Measurements from ENCODE around the gene OR8H1. TPM values are rescaled to one million over a fixed set of nuclear protein-coding genes. Genes with fewer than 3 reads are reported as not detected.

OR8H1 gene
- total RNA-seq (2014; rRNA removed; shearing (Covaris generic)), result not detected in 2 replicates

DNA sequence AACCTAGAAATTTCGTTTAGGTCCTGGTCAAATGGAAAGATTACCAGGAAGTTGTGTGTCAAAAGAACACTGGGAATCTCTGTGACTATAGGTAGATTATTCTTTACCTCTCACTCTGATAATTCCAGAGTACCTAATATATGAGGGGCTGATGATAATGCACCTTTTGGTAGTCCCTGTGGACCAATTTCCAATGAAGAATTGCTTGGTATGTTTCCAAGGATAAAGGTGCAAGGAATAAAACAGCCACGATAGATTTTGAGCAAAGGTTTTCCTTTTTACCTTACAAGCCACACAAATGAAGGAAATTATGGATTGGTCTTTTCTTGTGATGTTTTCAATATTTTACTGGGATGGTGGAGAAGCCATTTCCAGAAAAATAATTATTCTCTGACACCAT, at the start of gene OR8H1:
Gene OR8H1, minus strand, starts transcription at position 101 of the 400 bp plus-strand sequence. CDS start 1,192 bp downstream, outside the sequence.
- in situ Hi-C loops (cut with HindIII; ENCODE audit: low sequenced_read_pairs), result no loop called here
- DNase-seq (ENCODE audit: low spot score), result no peak

DNA sequence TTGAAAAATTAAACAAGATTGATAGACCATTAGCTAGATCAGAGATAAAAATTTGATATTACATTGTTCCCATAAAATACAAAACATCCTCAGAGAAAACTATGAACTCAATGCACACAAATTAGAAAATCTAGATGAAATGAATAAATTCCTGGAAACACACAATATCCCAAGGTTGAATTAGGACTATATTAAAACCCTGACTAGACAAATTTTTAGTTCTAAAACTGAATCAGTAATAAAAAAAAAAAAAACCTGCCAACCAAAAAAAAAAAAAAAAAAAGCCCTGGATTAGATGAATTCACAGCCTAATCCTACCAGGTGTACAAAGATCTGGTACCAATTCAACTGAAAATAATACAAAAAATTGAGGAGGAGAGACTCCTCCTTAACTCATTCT, 48.2 kb upstream of the OR8H1 start:
- in situ Hi-C loops (cut with HindIII; ENCODE audit: low sequenced_read_pairs), result no loop called here
- DNase-seq (ENCODE audit: low spot score), result no peak

DNA sequence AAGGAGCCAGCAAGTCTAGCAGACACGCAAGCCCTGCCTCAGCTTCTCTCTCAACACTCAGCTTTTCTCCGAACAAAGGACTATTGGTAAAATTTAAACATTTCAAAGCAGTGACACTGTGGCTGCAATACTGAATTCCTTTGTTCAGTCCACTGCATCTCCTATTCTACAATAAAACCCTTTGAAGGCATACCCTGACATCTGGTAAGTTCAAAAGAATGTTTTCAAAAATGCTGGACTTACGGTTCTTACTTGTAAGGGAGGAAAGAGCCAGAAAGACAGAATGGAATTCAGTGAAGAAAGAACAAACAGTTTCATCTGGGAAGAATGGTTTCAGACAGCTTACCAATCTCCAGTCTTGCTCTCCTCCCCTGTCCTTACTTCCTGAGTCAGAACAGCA, 41.1 kb upstream of the OR8H1 start:
- in situ Hi-C loops (cut with HindIII; ENCODE audit: low sequenced_read_pairs), result no loop called here
- no peak for DNase-seq (ENCODE audit: low spot score)

GRCh38 chr11:56331861-56332491, 39.9 kb upstream of the OR8H1 start:
- in situ Hi-C loops (cut with HindIII; ENCODE audit: low sequenced_read_pairs), result no loop called here
- DNase-seq (ENCODE audit: low spot score), result no peak

- in situ Hi-C loops (cut with HindIII; ENCODE audit: low sequenced_read_pairs), result no loop called here
- no peak for DNase-seq (ENCODE audit: low spot score)
These were observed 22.8 kb upstream of the OR8H1 start, which contains the start of gene OR8K3 for GRCh38 chr11:56314844-56315243. Gene OR8K3 (plus strand): TSS chr11:56315144. CDS start chr11:56318307, 3,163 bp downstream.

- in situ Hi-C loops (cut with HindIII; ENCODE audit: low sequenced_read_pairs), result no loop called here
- DNase-seq (ENCODE audit: low spot score), result no peak
These were observed 15.8 kb upstream of the OR8H1 start for GRCh38 chr11:56307836-56308235.

DNA sequence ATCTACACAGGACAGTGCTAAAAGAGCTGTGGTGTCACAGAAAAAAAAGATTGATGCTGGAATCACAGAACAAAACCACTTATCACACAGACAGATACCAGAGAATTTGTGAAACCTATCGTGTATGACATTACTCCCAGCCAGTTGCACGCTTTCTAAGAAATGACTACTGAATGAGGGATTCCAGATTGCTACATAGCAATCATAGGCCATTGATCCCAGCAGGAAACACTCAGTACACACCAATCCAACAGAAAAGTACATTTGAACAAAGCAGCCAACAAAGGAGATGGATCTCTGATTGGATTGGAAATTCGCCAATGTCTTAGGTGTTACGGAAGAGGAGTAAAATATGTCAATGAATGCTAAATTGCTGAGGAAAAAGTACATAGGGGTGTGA, 4.8 kb upstream of the OR8H1 start:
- no peak for DNase-seq (ENCODE audit: low spot score)

GRCh38 chr11:56273854-56274253, 18.2 kb downstream of the OR8H1 start, which contains the start of gene OR5T1:
Gene OR5T1 (plus strand): TSS chr11:56274154. CDS start chr11:56275639, 1,485 bp downstream.
- no peak for DNase-seq (ENCODE audit: low spot score)
- in situ Hi-C loops (cut with HindIII; ENCODE audit: low sequenced_read_pairs), result no loop called here

More for the DNA sequence above, 4.8 kb upstream of the OR8H1 start:
- in situ Hi-C loops (cut with HindIII; ENCODE audit: low sequenced_read_pairs), result no loop called here

- no peak for DNase-seq (ENCODE audit: low spot score)
- in situ Hi-C loops (cut with HindIII; ENCODE audit: low sequenced_read_pairs), result no loop called here
These were observed 21.0 kb downstream of the OR8H1 start for GRCh38 chr11:56271092-56271491.

DNA sequence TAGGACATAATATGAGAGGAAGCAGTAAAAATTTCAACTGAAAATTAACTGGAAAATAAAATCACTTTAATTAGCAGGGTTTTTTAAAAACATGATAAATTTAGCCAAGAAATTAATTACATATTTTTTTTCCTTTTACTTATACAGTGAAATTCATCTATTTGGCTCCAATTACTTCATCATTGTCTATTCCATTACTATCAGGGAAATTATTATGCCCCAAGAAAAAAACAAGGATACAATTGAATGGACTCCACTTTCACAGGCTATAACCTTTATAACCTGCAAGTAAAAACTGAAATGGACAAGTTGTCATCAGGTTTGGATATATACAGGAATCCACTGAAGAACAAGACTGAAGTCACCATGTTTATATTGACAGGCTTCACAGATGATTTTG, 40.1 kb downstream of the OR8H1 start, which contains the start of gene OR5T3:
Gene OR5T3, plus strand, starts transcription at position 301 of the 400 bp plus-strand sequence. Its CDS starts 0 bp downstream, at position 301.
- no peak for DNase-seq (ENCODE audit: low spot score)
- in situ Hi-C loops (cut with HindIII; ENCODE audit: low sequenced_read_pairs), result no loop called here

Other genes starting within 250 kb of the OR8H1 start
- not detected in 2 replicates for gene OR8I2, start 198.9 kb downstream of the OR8H1 start, total RNA-seq (2014; rRNA removed; shearing (Covaris generic))
- not detected in 2 replicates for gene OR8H2, start 188.6 kb downstream of the OR8H1 start, total RNA-seq (2014; rRNA removed; shearing (Covaris generic))
- not detected in 2 replicates for gene OR8H3, start 169.9 kb downstream of the OR8H1 start, total RNA-seq (2014; rRNA removed; shearing (Covaris generic))
- gene OR8J3, start 152.1 kb downstream of the OR8H1 start, total RNA-seq (2014; rRNA removed; shearing (Covaris generic)), result not detected in 2 replicates
- gene OR8K5, start 131.9 kb downstream of the OR8H1 start, total RNA-seq (2014; rRNA removed; shearing (Covaris generic)), result not detected in 2 replicates
- not detected in 2 replicates for gene OR5J2, start 115.6 kb downstream of the OR8H1 start, total RNA-seq (2014; rRNA removed; shearing (Covaris generic))
- gene OR5T2, start 58.0 kb downstream of the OR8H1 start, total RNA-seq (2014; rRNA removed; shearing (Covaris generic)), result not detected in 2 replicates
- gene OR5T3, start 40.0 kb downstream of the OR8H1 start, total RNA-seq (2014; rRNA removed; shearing (Covaris generic)), result not detected in 2 replicates
- gene OR5T1, start 18.1 kb downstream of the OR8H1 start, total RNA-seq (2014; rRNA removed; shearing (Covaris generic)), result not detected in 2 replicates
- gene OR8K3, start 22.9 kb upstream of the OR8H1 start, total RNA-seq (2014; rRNA removed; shearing (Covaris generic)), result not detected in 2 replicates
- not detected in 2 replicates for gene OR8K1, start 53.8 kb upstream of the OR8H1 start, total RNA-seq (2014; rRNA removed; shearing (Covaris generic))
- gene OR8J1, start 62.0 kb upstream of the OR8H1 start, total RNA-seq (2014; rRNA removed; shearing (Covaris generic)), result not detected in 2 replicates
- not detected in 2 replicates for gene OR8U1, start 83.4 kb upstream of the OR8H1 start, total RNA-seq (2014; rRNA removed; shearing (Covaris generic))
- not detected in 2 replicates for gene OR5AL1, start 120.4 kb upstream of the OR8H1 start, total RNA-seq (2014; rRNA removed; shearing (Covaris generic))
- gene OR5M3, start 181.1 kb upstream of the OR8H1 start, total RNA-seq (2014; rRNA removed; shearing (Covaris generic)), result not detected in 2 replicates
- gene OR5M8, start 199.1 kb upstream of the OR8H1 start, total RNA-seq (2014; rRNA removed; shearing (Covaris generic)), result not detected in 2 replicates

Measured in G401 (cell line).